ENCODE data around the gene IGFBP3. TPM values are rescaled to one million over a fixed set of nuclear protein-coding genes. Genes with fewer than 3 reads are reported as not detected.

IGFBP3 gene
- total and polyA plus RNA-seq, 9 of the 15 experiments (the other 6 are each of a cell fraction or from before 2014, with no cell fraction given) = 0.08 to 0.22 (median 0.10) TPM; not detected in 5

DNA sequence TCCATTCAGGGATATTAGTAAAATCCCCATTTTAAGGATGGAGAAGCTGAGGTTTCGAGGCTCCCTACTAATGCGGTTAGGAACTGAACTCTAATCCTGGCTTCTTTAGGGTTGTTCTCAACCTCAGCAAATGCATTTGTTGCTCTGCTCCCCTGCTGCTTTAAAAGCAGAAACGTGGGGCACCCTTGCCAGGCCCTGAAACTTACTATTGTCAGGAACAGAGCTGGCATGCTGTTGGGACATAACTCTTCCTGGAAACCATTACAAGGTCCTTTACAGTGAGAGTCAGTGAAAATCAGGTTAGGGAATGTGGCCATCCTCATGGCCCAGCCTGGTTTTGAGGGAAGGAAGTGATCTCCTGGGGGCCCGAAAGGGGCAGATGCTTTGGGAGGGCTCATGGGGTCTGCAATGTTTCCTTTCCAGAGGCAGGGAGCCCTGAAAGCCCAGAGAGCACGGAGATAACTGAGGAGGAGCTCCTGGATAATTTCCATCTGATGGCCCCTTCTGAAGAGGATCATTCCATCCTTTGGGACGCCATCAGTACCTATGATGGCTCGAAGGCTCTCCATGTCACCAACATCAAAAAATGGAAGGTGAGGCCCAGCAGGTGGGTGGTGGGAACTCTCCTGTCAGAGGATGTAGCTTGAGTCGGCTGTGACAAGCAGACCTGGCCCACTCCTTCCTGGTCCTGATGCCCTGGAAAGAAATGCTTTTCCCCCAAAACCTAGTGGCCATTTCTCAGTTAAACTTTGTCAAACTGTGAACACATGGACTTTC is 30.8 kb downstream of the IGFBP3 start (continued):
- TF ChIP-seq, protein P1, sequence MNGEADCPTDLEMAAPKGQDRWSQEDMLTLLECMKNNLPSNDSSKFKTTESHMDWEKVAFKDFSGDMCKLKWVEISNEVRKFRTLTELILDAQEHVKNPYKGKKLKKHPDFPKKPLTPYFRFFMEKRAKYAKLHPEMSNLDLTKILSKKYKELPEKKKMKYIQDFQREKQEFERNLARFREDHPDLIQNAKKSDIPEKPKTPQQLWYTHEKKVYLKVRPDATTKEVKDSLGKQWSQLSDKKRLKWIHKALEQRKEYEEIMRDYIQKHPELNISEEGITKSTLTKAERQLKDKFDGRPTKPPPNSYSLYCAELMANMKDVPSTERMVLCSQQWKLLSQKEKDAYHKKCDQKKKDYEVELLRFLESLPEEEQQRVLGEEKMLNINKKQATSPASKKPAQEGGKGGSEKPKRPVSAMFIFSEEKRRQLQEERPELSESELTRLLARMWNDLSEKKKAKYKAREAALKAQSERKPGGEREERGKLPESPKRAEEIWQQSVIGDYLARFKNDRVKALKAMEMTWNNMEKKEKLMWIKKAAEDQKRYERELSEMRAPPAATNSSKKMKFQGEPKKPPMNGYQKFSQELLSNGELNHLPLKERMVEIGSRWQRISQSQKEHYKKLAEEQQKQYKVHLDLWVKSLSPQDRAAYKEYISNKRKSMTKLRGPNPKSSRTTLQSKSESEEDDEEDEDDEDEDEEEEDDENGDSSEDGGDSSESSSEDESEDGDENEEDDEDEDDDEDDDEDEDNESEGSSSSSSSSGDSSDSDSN (IDR thresholded peaks at IDR 0.05; ENCODE audit: borderline replicate concordance in 1 of 2, low read depth in 2 of 2, low read length in 2 of 2) = no peak
- no peak for TF ChIP-seq TOE1 (IDR thresholded peaks at IDR 0.05; ENCODE audit: borderline replicate concordance)
- TF ChIP-seq TOE1 (CRISPR knock-in tag; IDR thresholded peaks at IDR 0.05; ENCODE audit: borderline replicate concordance, low read depth) = no peak
- no peak for TF ChIP-seq ZNF77 (CRISPR knock-in tag; IDR thresholded peaks at IDR 0.05)

DNA sequence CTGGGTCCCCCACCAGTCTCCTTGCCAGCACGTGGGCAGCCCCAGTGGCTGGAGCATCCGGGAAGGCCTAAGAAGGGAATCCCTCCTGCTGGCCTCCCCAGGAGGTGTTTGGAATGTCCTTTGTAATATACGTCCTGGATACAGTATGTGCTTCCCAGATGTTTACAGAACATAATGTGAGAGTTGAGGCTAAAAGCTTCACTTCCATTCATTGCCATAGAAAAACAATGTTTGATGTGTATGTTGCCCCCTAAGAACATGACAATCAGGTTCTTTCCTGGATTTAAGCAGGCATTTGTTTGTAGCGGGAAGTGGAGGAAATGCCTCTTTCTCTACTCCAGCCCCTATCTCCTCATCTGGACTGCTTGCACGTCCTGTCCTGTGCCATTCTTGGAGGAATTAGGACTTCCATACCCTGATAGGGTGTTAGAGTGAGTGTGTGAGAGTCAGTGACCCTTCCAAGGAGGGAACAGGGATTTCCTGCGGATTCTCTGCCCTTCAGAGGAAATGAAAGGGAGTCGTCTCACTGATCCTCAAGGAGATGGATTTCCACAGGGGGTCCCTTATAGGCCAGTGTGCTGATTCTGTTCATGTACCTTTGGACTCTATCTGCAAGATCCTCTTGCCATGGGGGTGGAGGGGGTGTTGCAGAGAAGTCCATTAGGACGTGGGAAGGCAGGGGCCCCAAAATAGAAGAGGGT is 31.6 kb downstream of the IGFBP3 start:
- H3K4me3 ChIP-seq = no peak overlapping the region
- H3K36me3 ChIP-seq (ENCODE audit: control insufficient read depth, insufficient read depth, low read length) = no peaks in the 10 kb centered on the region
- no peak for TF ChIP-seq ELF4 (CRISPR knock-in tag; IDR thresholded peaks at IDR 0.05)
- no peak for TF ChIP-seq ELK3 (CRISPR knock-in tag; IDR thresholded peaks at IDR 0.05)
- no peak for TF ChIP-seq CREB1 (IDR thresholded peaks at IDR 0.05)
- TF ChIP-seq CREB1 (CRISPR knock-in tag; IDR thresholded peaks at IDR 0.05) = no peak
- no peak for TF ChIP-seq ZFP1 (CRISPR knock-in tag; IDR thresholded peaks at IDR 0.05)
- no peak for TF ChIP-seq ZZZ3 (IDR thresholded peaks at IDR 0.05)
- no peak for TF ChIP-seq SAFB (IDR thresholded peaks at IDR 0.05; ENCODE audit: borderline replicate concordance, low read depth, low read length)
- no peak for TF ChIP-seq CSDE1 (IDR thresholded peaks at IDR 0.05)
- no peak for TF ChIP-seq TCFL5 (CRISPR knock-in tag; conservative IDR thresholded peaks at IDR 0.05)
- TF ChIP-seq DNMT1 (IDR thresholded peaks at IDR 0.05) = no peak
- TF ChIP-seq, protein P2, sequence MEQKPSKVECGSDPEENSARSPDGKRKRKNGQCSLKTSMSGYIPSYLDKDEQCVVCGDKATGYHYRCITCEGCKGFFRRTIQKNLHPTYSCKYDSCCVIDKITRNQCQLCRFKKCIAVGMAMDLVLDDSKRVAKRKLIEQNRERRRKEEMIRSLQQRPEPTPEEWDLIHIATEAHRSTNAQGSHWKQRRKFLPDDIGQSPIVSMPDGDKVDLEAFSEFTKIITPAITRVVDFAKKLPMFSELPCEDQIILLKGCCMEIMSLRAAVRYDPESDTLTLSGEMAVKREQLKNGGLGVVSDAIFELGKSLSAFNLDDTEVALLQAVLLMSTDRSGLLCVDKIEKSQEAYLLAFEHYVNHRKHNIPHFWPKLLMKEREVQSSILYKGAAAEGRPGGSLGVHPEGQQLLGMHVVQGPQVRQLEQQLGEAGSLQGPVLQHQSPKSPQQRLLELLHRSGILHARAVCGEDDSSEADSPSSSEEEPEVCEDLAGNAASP (IDR thresholded peaks at IDR 0.05) = no peak
- TF ChIP-seq HLTF (IDR thresholded peaks at IDR 0.05) = no peak

More for the DNA sequence above, 31.6 kb downstream of the IGFBP3 start:
- Histone ChIP-seq H3K4me2 (ENCODE audit: insufficient read depth, low read length) (no peak overlapping the region), H2AFZ (ENCODE audit: low read depth, low read length) (no peak overlapping the region), H3K27ac (ENCODE audit: extremely low read depth, low read depth, low read length) (no peak overlapping the region), H3K9ac (ENCODE audit: insufficient read depth in 1 of 2, low read depth in 2 of 2, low read length in 2 of 2) (no peak overlapping the region), H4K20me1 (replicated peaks; ENCODE audit: control insufficient read depth, insufficient read depth, low read length) (no peaks in the 10 kb centered on the region), H3K79me2 (ENCODE audit: control insufficient read depth, insufficient read depth, low read length) (no peaks in the 10 kb centered on the region), H3K4me1 (replicated peaks in 1 of 2; ENCODE audit: control insufficient read depth in 2 of 2, insufficient read depth in 2 of 2, low read length in 2 of 2) (peaks cover 0 to 6% of the 10 kb centered on the region in 2 experiments; a peak in 2 of 5 replicates), H3K27me3 (ENCODE audit: control insufficient read depth in 2 of 2, insufficient read depth in 2 of 2, low read length in 2 of 2) (peaks cover 7 to 38% of the 10 kb centered on the region in 2 experiments; a peak in 4 of 5 replicates), H3K9me3 (replicated peaks; ENCODE audit: control insufficient read depth, insufficient read depth, low read depth, low read length) (no peaks in the 10 kb centered on the region), H3K9me1 (ENCODE audit: control insufficient read depth, insufficient read depth, low read length) (no peaks in the 10 kb centered on the region)
- intact Hi-C loops (cut with micrococcal nuclease) = no loop called here
- DNase-seq (ENCODE audit: extremely low read depth in 1 of 4, low spot score in 3 of 4) (no peak), ATAC-seq (no peak), FAIRE-seq (no peak)
- WGBS (ENCODE audit: insufficient coverage, low coverage, missing lambda C conversion rate) = under 1% methylated on average over 8 of the region's 8 CpGs
- ChIA-PET CTCF (ENCODE audit: low intra/inter-chr PET ratio) (no interaction called here), POLR2A (no interaction called here)
- BruUV-seq (replicated peaks) = no TSS peak
- in situ Hi-C loops (cut with MboI) = no loop called here
